Bronchial epithelial cell (primary cell): Measurements from ENCODE around the gene METTL6. TPM values are rescaled to one million over a fixed set of nuclear protein-coding genes. Genes with fewer than 3 reads are reported as not detected.
A peak's percentile ranks its signal among the peaks of the same experiment; 100 is the strongest.

Source experiments
- DNase-seq: peaks from one replicate; pipeline ENCODE4 v3.0.0-alpha.2; 2010; ENCODE audit warnings: low read depth
- FAIRE-seq: peaks from 2 replicates; lab custom pipeline; 2011; peaks lifted over from hg19 to GRCh38; lab: Jason Lieb, UNC
- H3K27me3 ChIP-seq: 2 replicates; pipeline ENCODE4 v1.5.1; 2011; ENCODE audit warnings: low read length; ENCODE audit not compliant: control insufficient read depth, insufficient read depth
- H3K36me3 ChIP-seq: 2 replicates; pipeline ENCODE4 v1.5.1; 2011; ENCODE audit warnings: low read length; ENCODE audit not compliant: control insufficient read depth, insufficient read depth
- H3K4me3 ChIP-seq: 2 replicates; pipeline ENCODE4 v1.5.1; 2011; ENCODE audit warnings: mild to moderate bottlenecking, low read depth, low read length, control low read depth
- CTCF ChIP-seq: IDR thresholded peaks from 2 replicates; pipeline ENCODE4 v1.5.1; 2011; ENCODE audit warnings: mild to moderate bottlenecking, moderate library complexity, low read length, control low read depth, inconsistent platforms; ENCODE audit not compliant: insufficient read depth, severe bottlenecking
- total RNA-seq: library from RNA; depleted of rRNA; stranded (reverse); fragments of >200 nt; gene quantifications from 2 replicates; pipeline ENCODE4 v1.2.1, GENCODE V29; 2014

The METTL6 gene
- total RNA-seq, 1 donor from 2014 or later: 41.3 TPM

- Histone ChIP-seq H3K36me3 (no peaks in the 10 kb centered on the region), H3K4me3 (no peak overlapping the region), H3K27me3 (no peaks in the 10 kb centered on the region)
- DNase-seq (no peak), FAIRE-seq (no peak)
- peak; percentile 15 for TF ChIP-seq CTCF
These were observed 42.9 kb upstream of the METTL6 start for GRCh38 chr3:15470261-15470660.

- no peak for DNase-seq
- no peaks in the 10 kb centered on the region for H3K27me3 ChIP-seq
- no peak overlapping the region for H3K4me3 ChIP-seq
- no peak for TF ChIP-seq CTCF
- FAIRE-seq: no peak
- no peaks in the 10 kb centered on the region for H3K36me3 ChIP-seq
These were observed 40.2 kb upstream of the METTL6 start for GRCh38 chr3:15467227-15468181.

- no peak for FAIRE-seq
- H3K4me3 ChIP-seq: no peak overlapping the region
- no peaks in the 10 kb centered on the region for H3K36me3 ChIP-seq
- TF ChIP-seq CTCF: no peak
- DNase-seq: no peak
- no peaks in the 10 kb centered on the region for H3K27me3 ChIP-seq
These were observed 38.7 kb upstream of the METTL6 start for GRCh38 chr3:15465876-15466585.

GRCh38 chr3:15462451-15462850 lies 35.1 kb upstream of the METTL6 start:
- H3K36me3 ChIP-seq: no peaks in the 10 kb centered on the region
- H3K4me3 ChIP-seq: no peak overlapping the region
- TF ChIP-seq CTCF: no peak
- DNase-seq (peak; percentile 5), FAIRE-seq (no peak)
- H3K27me3 ChIP-seq: no peaks in the 10 kb centered on the region

GRCh38 chr3:15460891-15461531 lies 33.7 kb upstream of the METTL6 start:
- no peak overlapping the region for H3K4me3 ChIP-seq
- TF ChIP-seq CTCF: no peak
- FAIRE-seq (no peak), DNase-seq (no peak)
- no peaks in the 10 kb centered on the region for H3K27me3 ChIP-seq
- no peaks in the 10 kb centered on the region for H3K36me3 ChIP-seq
